Activated B cell treated with CpG ODN at 0.5 μM for 24 hours (primary cell): ENCODE measurements around the gene ZHX3. TPM values are rescaled to one million over a fixed set of nuclear protein-coding genes. Genes with fewer than 3 reads are reported as not detected.

Experiments
- ATAC-seq: fragments of 200-7000 bp; cut with Tn5 transposase; one replicate; pipeline ENCODE4 v1.10.0; 2021; ENCODE audit warnings: low read depth, mild to moderate bottlenecking, moderate library complexity
- CTCF ChIA-PET: fragments of 350-600 bp; sonication (Branson Sonifier 250); formaldehyde crosslinking; loops from one replicate; lab custom pipeline; 2021; ENCODE audit warnings: antibody characterized with exemption; lab: Charles Lee
- POLR2A ChIA-PET: fragments of 350-600 bp; sonication (Branson Sonifier 250); formaldehyde crosslinking; loops from one replicate; lab custom pipeline; 2021; ENCODE audit warnings: antibody characterized with exemption; lab: Charles Lee
- DNase-seq: peaks from one replicate; pipeline ENCODE4 v3.0.0; 2022
- H3K27ac Mint-ChIP-seq: one replicate; pipeline ENCODE4 v1.8.0; 2020; ENCODE audit warnings: mixed read lengths
- H3K27me3 Mint-ChIP-seq: one replicate; pipeline ENCODE4 v1.8.0; 2021; ENCODE audit warnings: mixed read lengths
- H3K36me3 Mint-ChIP-seq: one replicate; pipeline ENCODE4 v1.8.0; 2021; ENCODE audit warnings: low read depth, mixed read lengths
- H3K4me1 Mint-ChIP-seq: one replicate; pipeline ENCODE4 v1.8.0; 2021; ENCODE audit warnings: mixed read lengths
- H3K4me3 Mint-ChIP-seq: one replicate; pipeline ENCODE4 v1.8.0; 2020; ENCODE audit warnings: mild to moderate bottlenecking, mixed read lengths
- H3K9me3 Mint-ChIP-seq: one replicate; pipeline ENCODE4 v1.8.0; 2020; ENCODE audit warnings: mixed read lengths
- CTCF ChIP-seq: fragments of 200-600 bp; IDR thresholded peaks from one replicate; pipeline ENCODE4 v1.8.0; 2022; ENCODE audit warnings: antibody characterized with exemption, mild to moderate bottlenecking
- intact Hi-C: fragments of 100-400 bp; cut with micrococcal nuclease; formaldehyde crosslinking; loops from one replicate; pipeline ENCODE4 v1.15.1; 2024
- total RNA-seq: library from RNA; stranded (reverse); gene quantifications from 2 replicates; pipeline ENCODE4 v1.2.3, GENCODE V29; 2022

The ZHX3 gene
- total RNA-seq, 1 donor from 2014 or later = 21.2 TPM

GRCh38 chr20:41205313-41205712 is 112.2 kb downstream of the ZHX3 start:
- Mint-ChIP-seq H3K36me3 (peaks cover 27% of the 10 kb centered on the region), H3K9me3 (no peaks in the 10 kb centered on the region), H3K4me3 (no peak overlapping the region), H3K27me3 (no peaks in the 10 kb centered on the region), H3K27ac (no peak overlapping the region), H3K4me1 (no peaks in the 10 kb centered on the region)
- DNase-seq = no peak
- ATAC-seq = no peak
- intact Hi-C loops = no loop called here
- CTCF ChIA-PET = no interaction called here
- POLR2A ChIA-PET = no interaction called here
- TF ChIP-seq CTCF = no peak

GRCh38 chr20:41204304-41205265 is 112.9 kb downstream of the ZHX3 start:
- Mint-ChIP-seq H3K36me3 (peaks cover 31% of the 10 kb centered on the region), H3K4me3 (no peak overlapping the region), H3K9me3 (no peaks in the 10 kb centered on the region), H3K27ac (no peak overlapping the region), H3K4me1 (no peaks in the 10 kb centered on the region), H3K27me3 (no peaks in the 10 kb centered on the region)
- CTCF ChIA-PET = no interaction called here
- no peak for ATAC-seq
- DNase-seq = no peak
- TF ChIP-seq CTCF = no peak
- intact Hi-C loops = no loop called here
- POLR2A ChIA-PET = no interaction called here

- no peak for TF ChIP-seq CTCF
- POLR2A ChIA-PET = no interaction called here
- Mint-ChIP-seq H3K4me3 (no peak overlapping the region), H3K27ac (no peak overlapping the region), H3K9me3 (peaks cover 6% of the 10 kb centered on the region), H3K27me3 (no peaks in the 10 kb centered on the region), H3K36me3 (peaks cover 38% of the 10 kb centered on the region), H3K4me1 (no peaks in the 10 kb centered on the region)
- intact Hi-C loops = no loop called here
- CTCF ChIA-PET = no interaction called here
- DNase-seq (no peak), ATAC-seq (no peak)
Measured at GRCh38 chr20:41203660-41204059, 113.9 kb downstream of the ZHX3 start.

- intact Hi-C loops = no loop called here
- no peak overlapping the region for H3K27ac Mint-ChIP-seq
Measured at GRCh38 chr20:41202426-41202825, 115.1 kb downstream of the ZHX3 start.

More at GRCh38 chr20:41202426-41202825, 115.1 kb downstream of the ZHX3 start:
- Mint-ChIP-seq H3K27me3 (no peaks in the 10 kb centered on the region), H3K4me1 (no peaks in the 10 kb centered on the region), H3K36me3 (peaks cover 38% of the 10 kb centered on the region), H3K9me3 (peaks cover 9% of the 10 kb centered on the region), H3K4me3 (no peak overlapping the region)
- ChIA-PET POLR2A (no interaction called here), CTCF (no interaction called here)
- no peak for TF ChIP-seq CTCF
- ATAC-seq (no peak), DNase-seq (no peak)
